ENCODE results near the gene HTR4.

DNA sequence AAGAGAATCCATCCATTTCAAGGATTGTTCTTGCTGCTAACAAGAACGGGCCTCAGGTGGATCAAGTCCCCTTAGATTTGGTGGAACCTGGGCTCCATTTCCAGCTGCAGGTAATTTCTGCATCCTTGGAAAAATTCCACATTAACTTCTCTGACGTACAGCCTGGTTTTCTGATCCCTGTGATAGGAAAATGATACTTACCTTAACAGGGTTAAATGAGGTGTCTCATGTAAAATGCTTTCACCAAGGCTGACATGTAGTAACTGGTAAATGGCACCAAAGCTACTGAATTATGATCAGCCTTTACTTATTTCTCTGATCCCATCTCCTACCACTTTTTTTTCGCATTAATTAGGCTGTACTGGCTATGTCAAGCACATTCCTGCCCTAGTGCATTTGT lies 176.9 kb downstream of the HTR4 start:
- TF ChIP-seq YY1 (IDR thresholded peaks at IDR 0.05; ENCODE audit: low read depth) (no peak), CTCF (IDR thresholded peaks at IDR 0.05) (no peak)

All from SK-N-SH (cell line).